Large intestine (tissue), 3 donors: Measurements from ENCODE around the gene BAHCC1. TPM values are rescaled to one million over a fixed set of nuclear protein-coding genes. Genes with fewer than 3 reads are reported as not detected.

Experiments
- DNase-seq, 2 donors: peaks; one replicate each; pipeline versions ENCODE4 v3.0.0 to v3.0.0-alpha.2; 2013
- H3K27ac ChIP-seq: one replicate; pipeline ENCODE4 v1.5.1; 2013; ENCODE audit warnings: low read length
- H3K27me3 ChIP-seq: 2 replicates; pipeline ENCODE4 v1.6.1; 2013; ENCODE audit warnings: low read length; ENCODE audit not compliant: control insufficient read depth, insufficient read depth
- H3K36me3 ChIP-seq: 2 replicates; pipeline ENCODE4 v1.6.1; 2013; ENCODE audit warnings: low read length; ENCODE audit not compliant: control insufficient read depth, insufficient read depth
- H3K4me1 ChIP-seq: one replicate; pipeline ENCODE4 v1.6.1; 2013; ENCODE audit warnings: low read length; ENCODE audit not compliant: control insufficient read depth, insufficient read depth
- H3K4me3 ChIP-seq: one replicate; pipeline ENCODE4 v1.5.1; 2013; ENCODE audit warnings: low read length
- H3K9me3 ChIP-seq: one replicate; pipeline ENCODE4 v1.6.1; 2013; ENCODE audit warnings: mild to moderate bottlenecking, low read depth, low read length, moderate library complexity; ENCODE audit not compliant: control insufficient read depth
- WGBS: methylation state at CpG from one replicate; pipeline ENCODE4 v1.1.5; 2013; ENCODE audit warnings: low lambda C conversion rate; ENCODE audit not compliant: insufficient coverage; 5-methylcytosine and 5-hydroxymethylcytosine counted together
- polyA plus RNA-seq: library from polyadenylated mRNA; unstranded; fragments of 120-200 nt; gene quantifications from one replicate; pipeline ENCODE4 v1.2.1, GENCODE V29; 2013

BAHCC1 gene
- polyA plus RNA-seq, 1 donor: 21.9 TPM

- Histone ChIP-seq H3K27me3 (no peaks in the 10 kb centered on the region), H3K36me3 (peaks cover 44% of the 10 kb centered on the region), H3K9me3 (peaks cover 5% of the 10 kb centered on the region), H3K27ac (no peak overlapping the region), H3K4me3 (no peak overlapping the region), H3K4me1 (no peaks in the 10 kb centered on the region)
- DNase-seq: no peak
- WGBS: no CpG with 5 or more reads among the region's 25 CpGs
Observed at GRCh38 chr17:81448442-81448841, 53.2 kb downstream of the BAHCC1 start.

GRCh38 chr17:81448950-81449349, 53.7 kb downstream of the BAHCC1 start:
- no CpG with 5 or more reads among the region's 12 CpGs for WGBS

GRCh38 chr17:81449351-81449750, 54.1 kb downstream of the BAHCC1 start:
- peaks cover 5% of the 10 kb centered on the region for H3K9me3 ChIP-seq
- H3K36me3 ChIP-seq: peaks cover 43% of the 10 kb centered on the region
- DNase-seq: no peak
- no CpG with 5 or more reads among the region's 8 CpGs for WGBS
- no peaks in the 10 kb centered on the region for H3K27me3 ChIP-seq
- no peak overlapping the region for H3K4me3 ChIP-seq
- H3K4me1 ChIP-seq: no peaks in the 10 kb centered on the region
- no peak overlapping the region for H3K27ac ChIP-seq

More at GRCh38 chr17:81448950-81449349, 53.7 kb downstream of the BAHCC1 start:
- Histone ChIP-seq H3K27ac (no peak overlapping the region), H3K27me3 (no peaks in the 10 kb centered on the region), H3K4me3 (no peak overlapping the region), H3K9me3 (peaks cover 5% of the 10 kb centered on the region), H3K36me3 (peaks cover 43% of the 10 kb centered on the region), H3K4me1 (no peaks in the 10 kb centered on the region)
- no peak for DNase-seq

- Histone ChIP-seq H3K36me3 (peaks cover 47% of the 10 kb centered on the region), H3K27me3 (no peaks in the 10 kb centered on the region), H3K4me3 (no peak overlapping the region), H3K4me1 (no peaks in the 10 kb centered on the region), H3K9me3 (peaks cover 5% of the 10 kb centered on the region), H3K27ac (no peak overlapping the region)
- no peak for DNase-seq
- WGBS: no CpG with 5 or more reads among the region's 26 CpGs
Observed at GRCh38 chr17:81451823-81452222, 56.6 kb downstream of the BAHCC1 start.

DNA sequence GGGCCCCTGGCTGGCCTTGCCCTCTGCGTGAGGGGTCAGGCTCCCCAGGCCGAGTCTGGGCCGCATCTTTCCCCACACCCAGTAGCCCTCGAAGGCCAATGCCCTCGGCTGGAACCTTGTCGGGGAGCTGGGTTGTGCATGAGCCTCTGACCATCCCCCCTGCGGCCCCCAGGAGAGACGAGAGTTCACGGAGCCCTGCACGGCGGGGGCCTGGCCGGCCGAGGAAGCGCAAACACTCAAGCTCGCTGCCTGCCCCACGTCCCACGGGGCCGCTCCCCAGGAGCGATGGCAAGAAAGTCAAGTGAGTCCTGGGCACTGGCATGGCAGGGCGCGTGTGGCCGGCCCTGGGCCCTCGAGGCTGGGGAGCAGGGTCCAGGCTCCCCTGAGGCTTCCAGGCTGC, 57.3 kb downstream of the BAHCC1 start:
- Histone ChIP-seq H3K27me3 (no peaks in the 10 kb centered on the region), H3K4me3 (no peak overlapping the region), H3K27ac (no peak overlapping the region), H3K4me1 (no peaks in the 10 kb centered on the region), H3K9me3 (peaks cover 10% of the 10 kb centered on the region), H3K36me3 (peaks cover 48% of the 10 kb centered on the region)
- no CpG with 5 or more reads among the region's 23 CpGs for WGBS
- DNase-seq: no peak

DNA sequence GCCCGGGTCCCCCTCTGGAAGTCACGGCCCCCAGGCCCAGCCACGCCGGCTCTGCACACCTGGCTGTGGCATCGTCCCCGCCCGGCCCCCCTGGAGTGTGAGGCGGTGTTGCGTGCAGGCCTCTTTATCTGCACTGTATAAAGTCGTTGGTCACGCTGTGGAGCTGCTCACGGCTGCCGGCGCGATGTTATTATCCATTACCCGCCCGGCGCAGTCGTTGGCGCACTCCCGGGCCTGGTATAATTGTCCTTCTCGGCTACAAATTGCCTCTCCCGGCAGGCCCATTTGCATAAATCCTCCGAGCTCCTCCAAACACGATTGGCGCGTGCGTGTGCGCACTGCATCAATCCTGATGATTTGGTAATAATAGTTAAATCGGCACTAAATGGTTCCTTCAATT, 57.8 kb downstream of the BAHCC1 start:
- no peaks in the 10 kb centered on the region for H3K4me1 ChIP-seq
- WGBS: no CpG with 5 or more reads among the region's 30 CpGs
- no peaks in the 10 kb centered on the region for H3K27me3 ChIP-seq
- H3K36me3 ChIP-seq: peaks cover 46% of the 10 kb centered on the region
- no peak for DNase-seq
- no peak overlapping the region for H3K4me3 ChIP-seq
- H3K9me3 ChIP-seq: peaks cover 10% of the 10 kb centered on the region
- no peak overlapping the region for H3K27ac ChIP-seq

DNA sequence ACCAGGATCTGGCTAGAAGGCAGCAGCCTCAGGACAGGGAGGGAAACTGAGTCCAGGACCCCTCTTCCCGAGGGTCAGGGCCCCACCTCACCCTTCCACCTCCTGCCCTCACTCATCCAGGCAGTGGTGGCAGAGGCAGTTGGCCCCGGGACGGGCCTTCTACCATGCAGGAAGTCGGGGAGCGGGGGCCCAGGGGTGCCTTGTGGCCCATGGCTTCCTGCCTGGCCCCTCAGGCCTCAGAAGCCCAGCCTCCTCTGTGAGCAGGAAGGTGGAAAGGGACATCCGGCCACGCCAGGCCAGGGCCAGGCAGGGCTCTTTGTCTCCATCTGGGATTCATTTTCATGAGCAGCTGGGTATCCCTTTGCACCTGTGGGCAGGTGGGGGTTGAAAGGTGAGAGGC, 58.5 kb downstream of the BAHCC1 start:
- Histone ChIP-seq H3K4me1 (no peaks in the 10 kb centered on the region), H3K9me3 (peaks cover 10% of the 10 kb centered on the region), H3K36me3 (peaks cover 50% of the 10 kb centered on the region), H3K4me3 (no peak overlapping the region), H3K27me3 (no peaks in the 10 kb centered on the region), H3K27ac (no peak overlapping the region)
- no CpG with 5 or more reads among the region's 7 CpGs for WGBS
- DNase-seq: no peak

- Histone ChIP-seq H3K4me3 (no peak overlapping the region), H3K4me1 (no peaks in the 10 kb centered on the region), H3K27me3 (no peaks in the 10 kb centered on the region), H3K9me3 (peaks cover 10% of the 10 kb centered on the region), H3K36me3 (peaks cover 51% of the 10 kb centered on the region), H3K27ac (no peak overlapping the region)
- no peak for DNase-seq
- whole genome bisulfite sequencing: no CpG with 5 or more reads among the region's 13 CpGs
Observed at GRCh38 chr17:81454473-81454872, 59.2 kb downstream of the BAHCC1 start.

DNA sequence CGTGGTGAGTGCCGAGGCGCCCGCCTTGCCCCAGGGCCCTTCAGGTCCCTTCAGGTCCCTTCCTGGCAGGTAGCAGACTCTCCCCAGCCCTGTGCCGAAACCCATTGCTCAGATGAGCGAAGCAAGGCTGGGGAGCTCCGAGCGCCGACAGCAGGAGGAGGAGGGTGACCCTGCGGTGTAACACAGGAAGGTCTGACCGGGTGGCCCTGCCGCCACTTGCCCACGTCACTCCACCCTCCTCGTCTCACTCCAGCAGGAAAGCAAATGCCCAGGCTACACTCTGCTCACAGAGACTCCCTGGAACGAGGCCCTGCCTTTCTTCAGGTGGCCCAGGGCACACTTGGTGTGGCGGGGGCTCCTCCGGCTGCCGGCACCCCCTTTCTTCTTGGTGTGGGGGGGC, 60.1 kb downstream of the BAHCC1 start:
- Histone ChIP-seq H3K4me1 (no peaks in the 10 kb centered on the region), H3K36me3 (peaks cover 55% of the 10 kb centered on the region), H3K27me3 (no peaks in the 10 kb centered on the region), H3K27ac (no peak overlapping the region), H3K9me3 (peaks cover 10% of the 10 kb centered on the region), H3K4me3 (no peak overlapping the region)
- no peak for DNase-seq
- WGBS: no CpG with 5 or more reads among the region's 18 CpGs

- Histone ChIP-seq H3K27me3 (no peaks in the 10 kb centered on the region), H3K27ac (no peak overlapping the region), H3K9me3 (peaks cover 13% of the 10 kb centered on the region), H3K4me3 (no peak overlapping the region), H3K4me1 (no peaks in the 10 kb centered on the region), H3K36me3 (peaks cover 58% of the 10 kb centered on the region)
- no CpG with 5 or more reads among the region's 15 CpGs for WGBS
- DNase-seq: no peak
Observed at GRCh38 chr17:81456091-81456490, 60.8 kb downstream of the BAHCC1 start.

DNA sequence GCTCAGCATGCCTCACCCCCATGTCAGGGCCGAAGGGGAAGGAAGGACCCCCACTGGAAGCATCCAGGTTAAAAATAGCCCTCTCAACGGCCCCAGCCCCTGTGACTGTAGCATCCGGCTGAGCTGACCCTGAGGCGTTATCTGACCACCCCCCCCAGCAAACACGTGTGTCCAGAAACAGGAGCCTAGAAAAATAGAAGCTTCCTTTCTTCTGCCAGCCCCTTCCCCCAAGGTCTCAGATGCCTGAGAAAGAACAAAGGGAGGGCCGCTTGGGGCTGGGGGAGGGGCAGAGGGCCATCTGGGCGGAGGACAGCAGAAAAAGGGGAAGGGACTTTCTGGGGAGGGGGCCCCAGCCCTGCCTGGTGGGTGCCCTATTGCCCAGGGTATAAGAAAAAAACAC, 61.5 kb downstream of the BAHCC1 start:
- Histone ChIP-seq H3K36me3 (peaks cover 57% of the 10 kb centered on the region), H3K27ac (no peak overlapping the region), H3K4me3 (no peak overlapping the region), H3K27me3 (no peaks in the 10 kb centered on the region), H3K4me1 (no peaks in the 10 kb centered on the region), H3K9me3 (peaks cover 11% of the 10 kb centered on the region)
- WGBS: no CpG with 5 or more reads among the region's 7 CpGs
- no peak for DNase-seq
